GM12892 (cell line): ENCODE measurements around the gene TMCC1.

ENCODE experiments used
- POLR2A ChIP-seq: IDR thresholded peaks from 2 replicates; pipeline ENCODE4 v1.6.1; 2011; ENCODE audit warnings: low read depth, low read length, control low read depth
- POLR2AphosphoS5 ChIP-seq: IDR thresholded peaks from 2 replicates; pipeline ENCODE4 v1.6.1; 2011; ENCODE audit warnings: low read depth, low read length, control low read depth
- TAF1 ChIP-seq: IDR thresholded peaks from 2 replicates; pipeline ENCODE4 v1.6.1; 2011; ENCODE audit warnings: low read depth, mild to moderate bottlenecking, control low read depth, low read length, borderline replicate concordance

- no peak for TF ChIP-seq POLR2AphosphoS5
- TF ChIP-seq POLR2A, result no peak
- no peak for TF ChIP-seq TAF1
Observed at GRCh38 chr3:129741794-129742193, 151.7 kb downstream of the TMCC1 start.
